ENCODE measurements around the gene CACNA1C.

CACNA1C gene

DNA sequence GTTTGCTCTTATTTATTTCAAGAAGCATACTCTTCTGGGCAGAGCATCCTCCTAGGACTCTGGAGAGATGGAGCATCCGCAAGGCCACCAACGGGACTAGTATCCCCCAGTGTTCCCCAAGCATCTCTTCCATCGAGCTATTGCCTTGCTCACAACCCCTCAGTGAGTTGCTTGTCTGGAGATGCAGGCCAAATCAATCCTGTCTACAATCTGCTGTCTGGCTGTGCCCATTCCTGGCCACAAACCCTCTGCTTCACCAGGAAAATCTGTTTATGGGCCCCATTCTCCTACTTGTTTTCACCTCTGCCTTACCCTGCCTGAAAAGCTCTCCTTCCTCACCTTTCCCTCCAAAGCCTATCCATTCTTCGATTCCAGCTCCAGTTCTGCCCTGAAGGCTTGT, 219.2 kb downstream of the CACNA1C start:
- Histone ChIP-seq H3K27ac (no peak overlapping the region), H3K36me3 (replicated peaks) (no peaks in the 10 kb centered on the region), H3K27me3 (replicated peaks) (no peaks in the 10 kb centered on the region), H3K4me3 (ENCODE audit: low read depth, low read length) (no peak overlapping the region)
- in situ Hi-C loops (cut with HindIII; ENCODE audit: low pct_ligation_motif_present, low sequenced_read_pairs), result no loop called here
- DNase-seq, result no peak
- TF ChIP-seq, protein P1, sequence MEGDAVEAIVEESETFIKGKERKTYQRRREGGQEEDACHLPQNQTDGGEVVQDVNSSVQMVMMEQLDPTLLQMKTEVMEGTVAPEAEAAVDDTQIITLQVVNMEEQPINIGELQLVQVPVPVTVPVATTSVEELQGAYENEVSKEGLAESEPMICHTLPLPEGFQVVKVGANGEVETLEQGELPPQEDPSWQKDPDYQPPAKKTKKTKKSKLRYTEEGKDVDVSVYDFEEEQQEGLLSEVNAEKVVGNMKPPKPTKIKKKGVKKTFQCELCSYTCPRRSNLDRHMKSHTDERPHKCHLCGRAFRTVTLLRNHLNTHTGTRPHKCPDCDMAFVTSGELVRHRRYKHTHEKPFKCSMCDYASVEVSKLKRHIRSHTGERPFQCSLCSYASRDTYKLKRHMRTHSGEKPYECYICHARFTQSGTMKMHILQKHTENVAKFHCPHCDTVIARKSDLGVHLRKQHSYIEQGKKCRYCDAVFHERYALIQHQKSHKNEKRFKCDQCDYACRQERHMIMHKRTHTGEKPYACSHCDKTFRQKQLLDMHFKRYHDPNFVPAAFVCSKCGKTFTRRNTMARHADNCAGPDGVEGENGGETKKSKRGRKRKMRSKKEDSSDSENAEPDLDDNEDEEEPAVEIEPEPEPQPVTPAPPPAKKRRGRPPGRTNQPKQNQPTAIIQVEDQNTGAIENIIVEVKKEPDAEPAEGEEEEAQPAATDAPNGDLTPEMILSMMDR (IDR thresholded peaks at IDR 0.05; ENCODE audit: low read depth, low read length, missing control alignments), result no peak

DNA sequence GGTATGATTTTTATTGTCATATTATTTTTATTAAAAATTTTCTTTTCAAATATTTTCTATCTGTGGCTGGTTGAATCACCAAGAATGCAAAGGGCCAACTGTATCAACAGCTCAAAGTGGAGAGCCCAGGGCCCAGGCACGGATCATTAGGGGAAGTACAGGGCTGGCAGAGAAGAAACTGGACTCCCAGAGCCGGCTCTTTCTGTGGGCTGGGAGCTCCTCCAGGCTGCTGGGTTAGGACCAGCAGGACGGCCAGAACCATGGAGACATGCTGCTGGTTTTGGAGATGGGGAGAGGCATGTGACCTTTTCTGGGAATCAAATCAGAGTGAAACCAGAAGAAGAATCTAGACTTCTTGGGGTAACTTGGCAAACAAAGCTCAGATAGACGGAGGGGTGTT, 220.5 kb downstream of the CACNA1C start:
- in situ Hi-C loops (cut with HindIII; ENCODE audit: low pct_ligation_motif_present, low sequenced_read_pairs), result no loop called here
- H3K27ac ChIP-seq, result no peak overlapping the region
- TF ChIP-seq, protein P1 (IDR thresholded peaks at IDR 0.05; ENCODE audit: low read depth, low read length, missing control alignments), result peak; percentile 68
- no peak overlapping the region for H3K4me3 ChIP-seq (ENCODE audit: low read depth, low read length)
- peak; percentile 77 for DNase-seq
- H3K36me3 ChIP-seq (replicated peaks), result no peaks in the 10 kb centered on the region
- H3K27me3 ChIP-seq (replicated peaks), result no peaks in the 10 kb centered on the region

DNA sequence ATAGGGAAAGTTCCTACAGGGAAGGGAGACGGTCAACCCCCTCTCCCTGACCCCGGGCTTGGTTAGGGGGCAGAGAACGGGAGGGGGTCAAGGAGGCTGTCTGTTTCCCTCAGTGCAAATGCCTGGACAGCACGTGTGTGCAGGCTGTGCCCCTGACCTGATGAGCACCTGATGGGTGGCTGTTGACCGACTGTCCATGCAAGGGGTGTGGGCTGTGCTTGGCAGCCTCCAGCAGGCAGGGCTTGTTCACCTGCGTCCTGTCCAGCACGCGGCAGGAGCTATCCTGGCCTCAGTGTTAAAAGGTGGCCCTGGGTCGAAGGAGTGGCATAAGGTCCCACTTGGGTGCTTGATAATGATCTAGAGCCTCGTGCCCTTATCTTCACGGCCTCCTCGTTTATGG, 221.0 kb downstream of the CACNA1C start:
- no peaks in the 10 kb centered on the region for H3K36me3 ChIP-seq (replicated peaks)
- TF ChIP-seq, protein P1 (IDR thresholded peaks at IDR 0.05; ENCODE audit: low read depth, low read length, missing control alignments), result no peak
- in situ Hi-C loops (cut with HindIII; ENCODE audit: low pct_ligation_motif_present, low sequenced_read_pairs), result no loop called here
- H3K27me3 ChIP-seq (replicated peaks), result no peaks in the 10 kb centered on the region
- DNase-seq, result no peak
- no peak overlapping the region for H3K27ac ChIP-seq
- H3K4me3 ChIP-seq (ENCODE audit: low read depth, low read length), result no peak overlapping the region

DNA sequence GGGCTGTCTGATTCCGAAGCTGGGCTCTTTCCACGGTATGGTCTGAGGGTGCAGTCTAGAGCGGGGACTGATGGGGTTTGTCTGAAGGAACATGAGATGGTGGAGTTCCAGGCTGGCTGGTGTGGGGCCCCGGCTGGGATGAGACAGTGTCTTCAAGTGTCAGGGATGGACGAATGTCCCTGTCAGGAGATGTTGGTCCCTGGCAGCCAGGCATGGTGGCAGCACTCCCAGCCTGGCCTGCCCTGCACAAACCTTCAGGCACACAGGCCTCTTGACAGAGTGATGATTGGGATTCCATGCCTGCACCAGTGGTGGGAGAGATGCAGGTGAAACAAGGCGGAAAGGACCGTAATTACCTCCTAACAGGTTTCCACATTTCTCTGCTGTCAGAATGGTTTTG, 221.9 kb downstream of the CACNA1C start:
- H3K36me3 ChIP-seq (replicated peaks), result no peaks in the 10 kb centered on the region
- H3K27ac ChIP-seq, result no peak overlapping the region
- TF ChIP-seq, protein P1 (IDR thresholded peaks at IDR 0.05; ENCODE audit: low read depth, low read length, missing control alignments), result no peak
- in situ Hi-C loops (cut with HindIII; ENCODE audit: low pct_ligation_motif_present, low sequenced_read_pairs), result no loop called here
- H3K4me3 ChIP-seq (ENCODE audit: low read depth, low read length), result no peak overlapping the region
- H3K27me3 ChIP-seq (replicated peaks), result no peaks in the 10 kb centered on the region
- no peak for DNase-seq

DNA sequence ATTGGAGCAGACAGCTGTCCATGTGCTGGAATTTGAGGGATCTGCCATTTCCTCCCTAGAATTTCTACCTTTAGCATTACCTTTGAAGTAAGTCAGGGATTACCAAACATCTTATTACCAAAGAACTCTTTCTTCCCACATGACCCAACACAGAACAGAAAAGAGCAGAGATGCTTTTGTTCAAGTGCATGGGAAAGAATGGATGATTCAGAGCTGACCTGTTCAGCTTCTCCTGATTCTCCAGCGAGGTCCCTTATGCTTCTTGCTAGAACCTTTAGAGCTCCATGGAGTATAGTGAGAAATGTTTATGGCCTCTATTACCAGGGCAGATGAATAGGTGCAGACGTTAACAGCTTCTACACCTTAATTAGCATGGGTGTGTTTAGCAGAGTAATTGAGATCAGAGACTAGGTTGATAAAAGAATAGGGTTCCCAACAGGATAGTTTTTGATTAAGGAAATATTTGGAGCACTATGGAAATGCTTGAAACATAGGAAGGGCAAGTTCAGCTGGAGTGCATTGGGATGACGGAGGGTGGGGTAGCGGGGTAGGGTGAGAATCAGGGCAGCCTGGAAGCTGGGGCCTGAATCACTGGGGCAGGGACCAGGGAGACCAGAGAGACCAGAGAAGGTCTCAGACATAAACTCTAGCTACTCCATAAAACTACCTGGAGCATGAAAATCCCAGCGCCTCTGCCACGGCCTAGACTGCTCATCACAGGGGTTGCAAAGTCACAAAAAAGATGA, 223.7 kb downstream of the CACNA1C start:
- Histone ChIP-seq H3K4me3 (ENCODE audit: low read depth, low read length) (no peak overlapping the region), H3K27me3 (replicated peaks) (no peaks in the 10 kb centered on the region), H3K36me3 (replicated peaks) (no peaks in the 10 kb centered on the region), H3K27ac (no peak overlapping the region)
- in situ Hi-C loops (cut with HindIII; ENCODE audit: low pct_ligation_motif_present, low sequenced_read_pairs), result no loop called here
- DNase-seq, result no peak
- TF ChIP-seq, protein P1 (IDR thresholded peaks at IDR 0.05; ENCODE audit: low read depth, low read length, missing control alignments), result no peak

All from brain microvascular endothelial cell (primary cell).